ENCODE data around the gene MIOS.
A peak's percentile ranks its signal among the peaks of the same experiment; 100 is the strongest.

The MIOS gene

GRCh38 chr7:7535691-7536090 lies 31.0 kb upstream of the MIOS start, which contains the start of gene COL28A1:
COL28A1 (minus strand) TSS chr7:7535873; CDS start chr7:7532875, 2,998 bp downstream.
- Histone ChIP-seq H3K4me3 (ENCODE audit: low read depth, low read length) (no peak within 1 kb of the TSS), H3K4me1 (ENCODE audit: control insufficient read depth, insufficient read depth, low read length, unreplicated experiment) (no peaks in the 10 kb centered on the region), H3K27me3 (ENCODE audit: insufficient read depth, low read length) (no peaks in the 10 kb centered on the region), H3K36me3 (ENCODE audit: insufficient read depth, low read length) (no peaks in the 10 kb centered on the region), H3K27ac (ENCODE audit: low read depth, low read length) (no peak within 1 kb of the TSS), H3K79me2 (ENCODE audit: control insufficient read depth, insufficient read depth, low read length, unreplicated experiment) (no peaks in the 10 kb centered on the region), H2AFZ (ENCODE audit: low read length, unreplicated experiment) (peak within 1 kb of the TSS; percentile 52)

GRCh38 chr7:7536396-7537019 lies 30.2 kb upstream of the MIOS start:
- no peaks in the 10 kb centered on the region for H3K4me1 ChIP-seq (ENCODE audit: control insufficient read depth, insufficient read depth, low read length, unreplicated experiment)
- H3K79me2 ChIP-seq (ENCODE audit: control insufficient read depth, insufficient read depth, low read length, unreplicated experiment), result no peaks in the 10 kb centered on the region
- H3K36me3 ChIP-seq (ENCODE audit: insufficient read depth, low read length), result no peaks in the 10 kb centered on the region
- no peak overlapping the region for H2AFZ ChIP-seq (ENCODE audit: low read length, unreplicated experiment)
- no peaks in the 10 kb centered on the region for H3K27me3 ChIP-seq (ENCODE audit: insufficient read depth, low read length)
- H3K27ac ChIP-seq (ENCODE audit: low read depth, low read length), result no peak overlapping the region
- H3K4me3 ChIP-seq (ENCODE audit: low read depth, low read length), result no peak overlapping the region

GRCh38 chr7:7537711-7538110 lies 29.0 kb upstream of the MIOS start:
- Histone ChIP-seq H3K4me3 (ENCODE audit: low read depth, low read length) (no peak overlapping the region), H3K27me3 (ENCODE audit: insufficient read depth, low read length) (no peaks in the 10 kb centered on the region), H3K79me2 (ENCODE audit: control insufficient read depth, insufficient read depth, low read length, unreplicated experiment) (no peaks in the 10 kb centered on the region), H2AFZ (ENCODE audit: low read length, unreplicated experiment) (no peak overlapping the region), H3K27ac (ENCODE audit: low read depth, low read length) (no peak overlapping the region), H3K36me3 (ENCODE audit: insufficient read depth, low read length) (no peaks in the 10 kb centered on the region), H3K4me1 (ENCODE audit: control insufficient read depth, insufficient read depth, low read length, unreplicated experiment) (no peaks in the 10 kb centered on the region)

- Histone ChIP-seq H3K4me1 (ENCODE audit: control insufficient read depth, insufficient read depth, low read length, unreplicated experiment) (no peaks in the 10 kb centered on the region), H3K27ac (ENCODE audit: low read depth, low read length) (no peak overlapping the region), H3K4me3 (ENCODE audit: low read depth, low read length) (no peak overlapping the region), H3K79me2 (ENCODE audit: control insufficient read depth, insufficient read depth, low read length, unreplicated experiment) (no peaks in the 10 kb centered on the region), H2AFZ (ENCODE audit: low read length, unreplicated experiment) (no peak overlapping the region), H3K27me3 (ENCODE audit: insufficient read depth, low read length) (no peaks in the 10 kb centered on the region), H3K36me3 (ENCODE audit: insufficient read depth, low read length) (no peaks in the 10 kb centered on the region)
These were observed 27.5 kb upstream of the MIOS start for GRCh38 chr7:7539152-7539551.

GRCh38 chr7:7539711-7540110 lies 27.0 kb upstream of the MIOS start:
- no peaks in the 10 kb centered on the region for H3K4me1 ChIP-seq (ENCODE audit: control insufficient read depth, insufficient read depth, low read length, unreplicated experiment)
- no peaks in the 10 kb centered on the region for H3K79me2 ChIP-seq (ENCODE audit: control insufficient read depth, insufficient read depth, low read length, unreplicated experiment)
- no peak overlapping the region for H2AFZ ChIP-seq (ENCODE audit: low read length, unreplicated experiment)
- no peak overlapping the region for H3K4me3 ChIP-seq (ENCODE audit: low read depth, low read length)
- no peaks in the 10 kb centered on the region for H3K27me3 ChIP-seq (ENCODE audit: insufficient read depth, low read length)
- no peaks in the 10 kb centered on the region for H3K36me3 ChIP-seq (ENCODE audit: insufficient read depth, low read length)
- no peak overlapping the region for H3K27ac ChIP-seq (ENCODE audit: low read depth, low read length)

- H3K36me3 ChIP-seq (ENCODE audit: insufficient read depth, low read length), result no peaks in the 10 kb centered on the region
- no peak overlapping the region for H3K4me3 ChIP-seq (ENCODE audit: low read depth, low read length)
- H3K27me3 ChIP-seq (ENCODE audit: insufficient read depth, low read length), result no peaks in the 10 kb centered on the region
- H3K27ac ChIP-seq (ENCODE audit: low read depth, low read length), result no peak overlapping the region
- no peaks in the 10 kb centered on the region for H3K79me2 ChIP-seq (ENCODE audit: control insufficient read depth, insufficient read depth, low read length, unreplicated experiment)
- H2AFZ ChIP-seq (ENCODE audit: low read length, unreplicated experiment), result no peak overlapping the region
- no peaks in the 10 kb centered on the region for H3K4me1 ChIP-seq (ENCODE audit: control insufficient read depth, insufficient read depth, low read length, unreplicated experiment)
These were observed 24.3 kb upstream of the MIOS start for GRCh38 chr7:7542251-7542835.

- Histone ChIP-seq H2AFZ (ENCODE audit: low read length, unreplicated experiment) (no peak overlapping the region), H3K4me1 (ENCODE audit: control insufficient read depth, insufficient read depth, low read length, unreplicated experiment) (peaks cover 4% of the 10 kb centered on the region), H3K4me3 (ENCODE audit: low read depth, low read length) (no peak overlapping the region), H3K27me3 (ENCODE audit: insufficient read depth, low read length) (no peaks in the 10 kb centered on the region), H3K36me3 (ENCODE audit: insufficient read depth, low read length) (no peaks in the 10 kb centered on the region), H3K79me2 (ENCODE audit: control insufficient read depth, insufficient read depth, low read length, unreplicated experiment) (no peaks in the 10 kb centered on the region), H3K27ac (ENCODE audit: low read depth, low read length) (no peak overlapping the region)
These were observed 18.3 kb upstream of the MIOS start for GRCh38 chr7:7548407-7548806.

GRCh38 chr7:7550663-7551062 lies 16.0 kb upstream of the MIOS start:
- no peaks in the 10 kb centered on the region for H3K36me3 ChIP-seq (ENCODE audit: insufficient read depth, low read length)
- no peak overlapping the region for H2AFZ ChIP-seq (ENCODE audit: low read length, unreplicated experiment)

GRCh38 chr7:7552199-7552598 lies 14.5 kb upstream of the MIOS start:
- H3K4me3 ChIP-seq (ENCODE audit: low read depth, low read length), result no peak overlapping the region
- peaks cover 21% of the 10 kb centered on the region for H3K4me1 ChIP-seq (ENCODE audit: control insufficient read depth, insufficient read depth, low read length, unreplicated experiment)
- no peaks in the 10 kb centered on the region for H3K36me3 ChIP-seq (ENCODE audit: insufficient read depth, low read length)
- H3K27me3 ChIP-seq (ENCODE audit: insufficient read depth, low read length), result no peaks in the 10 kb centered on the region
- no peak overlapping the region for H3K27ac ChIP-seq (ENCODE audit: low read depth, low read length)
- H3K79me2 ChIP-seq (ENCODE audit: control insufficient read depth, insufficient read depth, low read length, unreplicated experiment), result no peaks in the 10 kb centered on the region
- no peak overlapping the region for H2AFZ ChIP-seq (ENCODE audit: low read length, unreplicated experiment)

More at GRCh38 chr7:7550663-7551062, 16.0 kb upstream of the MIOS start:
- peaks cover 21% of the 10 kb centered on the region for H3K4me1 ChIP-seq (ENCODE audit: control insufficient read depth, insufficient read depth, low read length, unreplicated experiment)
- no peak overlapping the region for H3K27ac ChIP-seq (ENCODE audit: low read depth, low read length)
- no peaks in the 10 kb centered on the region for H3K79me2 ChIP-seq (ENCODE audit: control insufficient read depth, insufficient read depth, low read length, unreplicated experiment)
- no peak overlapping the region for H3K4me3 ChIP-seq (ENCODE audit: low read depth, low read length)
- H3K27me3 ChIP-seq (ENCODE audit: insufficient read depth, low read length), result no peaks in the 10 kb centered on the region

GRCh38 chr7:7553386-7553785 lies 13.3 kb upstream of the MIOS start:
- peak overlapping the region; percentile 85 for H3K27ac ChIP-seq (ENCODE audit: low read depth, low read length)
- H2AFZ ChIP-seq (ENCODE audit: low read length, unreplicated experiment), result peak overlapping the region; percentile 30
- no peaks in the 10 kb centered on the region for H3K36me3 ChIP-seq (ENCODE audit: insufficient read depth, low read length)
- peaks cover 21% of the 10 kb centered on the region for H3K4me1 ChIP-seq (ENCODE audit: control insufficient read depth, insufficient read depth, low read length, unreplicated experiment)
- peak overlapping the region; percentile 5 for H3K4me3 ChIP-seq (ENCODE audit: low read depth, low read length)
- H3K27me3 ChIP-seq (ENCODE audit: insufficient read depth, low read length), result no peaks in the 10 kb centered on the region
- no peaks in the 10 kb centered on the region for H3K79me2 ChIP-seq (ENCODE audit: control insufficient read depth, insufficient read depth, low read length, unreplicated experiment)

GRCh38 chr7:7554021-7554432 lies 12.7 kb upstream of the MIOS start:
- peak overlapping the region; percentile 30 for H2AFZ ChIP-seq (ENCODE audit: low read length, unreplicated experiment)
- H3K4me3 ChIP-seq (ENCODE audit: low read depth, low read length), result peak overlapping the region; percentile 5; the same call in 1 of the 2 replicates
- peaks cover 21% of the 10 kb centered on the region for H3K4me1 ChIP-seq (ENCODE audit: control insufficient read depth, insufficient read depth, low read length, unreplicated experiment)
- no peaks in the 10 kb centered on the region for H3K79me2 ChIP-seq (ENCODE audit: control insufficient read depth, insufficient read depth, low read length, unreplicated experiment)
- no peaks in the 10 kb centered on the region for H3K27me3 ChIP-seq (ENCODE audit: insufficient read depth, low read length)
- H3K36me3 ChIP-seq (ENCODE audit: insufficient read depth, low read length), result no peaks in the 10 kb centered on the region
- peak overlapping the region; percentile 85 for H3K27ac ChIP-seq (ENCODE audit: low read depth, low read length)

Measured in ACC112 (cell line).